CD4-positive, alpha-beta T cell treated with Interleukin-10 for 1 hour (primary cell): ENCODE measurements around the gene TRPV4.

Source experiments
- DNase-seq: peaks from one replicate; pipeline ENCODE4 v3.0.0-alpha.2; 2020

Gene TRPV4

GRCh38 chr12:109827566-109828550, 5.3 kb downstream of the TRPV4 start:
- DNase-seq = peak; percentile 25

- no peak for DNase-seq
Observed at GRCh38 chr12:109827080-109827479, 6.1 kb downstream of the TRPV4 start.

GRCh38 chr12:109824731-109825130, 8.5 kb downstream of the TRPV4 start:
- DNase-seq = no peak

GRCh38 chr12:109822951-109823411, 10.2 kb downstream of the TRPV4 start:
- DNase-seq = no peak

- DNase-seq = no peak
Observed at GRCh38 chr12:109822416-109822815, 10.8 kb downstream of the TRPV4 start.

- no peak for DNase-seq
Observed at GRCh38 chr12:109821968-109822367, 11.2 kb downstream of the TRPV4 start.

- no peak for DNase-seq
Observed at GRCh38 chr12:109820816-109821381, 12.3 kb downstream of the TRPV4 start.

GRCh38 chr12:109818905-109819500, 14.2 kb downstream of the TRPV4 start:
- no peak for DNase-seq

GRCh38 chr12:109818253-109818652, 14.9 kb downstream of the TRPV4 start:
- DNase-seq = no peak

- DNase-seq = no peak
Observed at GRCh38 chr12:109817627-109818231, 15.5 kb downstream of the TRPV4 start.

- no peak for DNase-seq
Observed at GRCh38 chr12:109816870-109817269, 16.3 kb downstream of the TRPV4 start.

GRCh38 chr12:109815757-109816617, 17.2 kb downstream of the TRPV4 start:
- no peak for DNase-seq

GRCh38 chr12:109815225-109815624, 18.0 kb downstream of the TRPV4 start:
- DNase-seq = no peak

- DNase-seq = no peak
Observed at GRCh38 chr12:109814600-109815150, 18.5 kb downstream of the TRPV4 start.

GRCh38 chr12:109813810-109814416, 19.3 kb downstream of the TRPV4 start:
- DNase-seq = no peak

GRCh38 chr12:109811624-109811995, 21.6 kb downstream of the TRPV4 start:
- no peak for DNase-seq

GRCh38 chr12:109810954-109811623, 22.1 kb downstream of the TRPV4 start:
- no peak for DNase-seq

- DNase-seq = no peak
Observed at GRCh38 chr12:109808876-109809646, 24.1 kb downstream of the TRPV4 start.

GRCh38 chr12:109807954-109808643, 25.1 kb downstream of the TRPV4 start:
- DNase-seq = no peak
